ENCODE measurements around the gene AIMP1.

DNA sequence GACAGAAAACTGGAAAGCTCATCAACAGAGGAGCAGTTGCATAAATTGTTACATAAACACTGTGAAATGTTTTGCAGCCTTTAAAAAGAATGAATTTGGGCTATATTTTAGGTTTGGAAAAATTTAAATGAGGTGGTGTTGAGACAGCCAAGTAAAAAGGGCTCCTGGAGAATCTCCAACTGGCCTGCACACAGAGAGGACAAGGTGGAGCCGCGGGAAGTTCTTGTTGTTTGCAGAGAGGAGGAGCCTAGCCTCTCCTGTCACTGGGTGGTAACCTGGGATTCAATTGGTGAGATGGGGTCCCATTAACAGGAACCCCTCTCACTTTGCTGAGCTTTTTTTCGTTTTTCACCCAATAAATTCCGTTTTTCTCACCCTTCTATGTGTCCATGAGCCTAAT is 38.8 kb downstream of the AIMP1 start:
- TF ChIP-seq, protein P1, sequence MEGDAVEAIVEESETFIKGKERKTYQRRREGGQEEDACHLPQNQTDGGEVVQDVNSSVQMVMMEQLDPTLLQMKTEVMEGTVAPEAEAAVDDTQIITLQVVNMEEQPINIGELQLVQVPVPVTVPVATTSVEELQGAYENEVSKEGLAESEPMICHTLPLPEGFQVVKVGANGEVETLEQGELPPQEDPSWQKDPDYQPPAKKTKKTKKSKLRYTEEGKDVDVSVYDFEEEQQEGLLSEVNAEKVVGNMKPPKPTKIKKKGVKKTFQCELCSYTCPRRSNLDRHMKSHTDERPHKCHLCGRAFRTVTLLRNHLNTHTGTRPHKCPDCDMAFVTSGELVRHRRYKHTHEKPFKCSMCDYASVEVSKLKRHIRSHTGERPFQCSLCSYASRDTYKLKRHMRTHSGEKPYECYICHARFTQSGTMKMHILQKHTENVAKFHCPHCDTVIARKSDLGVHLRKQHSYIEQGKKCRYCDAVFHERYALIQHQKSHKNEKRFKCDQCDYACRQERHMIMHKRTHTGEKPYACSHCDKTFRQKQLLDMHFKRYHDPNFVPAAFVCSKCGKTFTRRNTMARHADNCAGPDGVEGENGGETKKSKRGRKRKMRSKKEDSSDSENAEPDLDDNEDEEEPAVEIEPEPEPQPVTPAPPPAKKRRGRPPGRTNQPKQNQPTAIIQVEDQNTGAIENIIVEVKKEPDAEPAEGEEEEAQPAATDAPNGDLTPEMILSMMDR (IDR thresholded peaks at IDR 0.05) = no peak
- TF ChIP-seq POLR2A (IDR thresholded peaks at IDR 0.05) = no peak

All from ovary (tissue), 3 donors.